Mesenchymal stem cell (in vitro differentiated cells and primary cell): ENCODE results near the gene DDX49.

Experiments used
- DNase-seq: peaks from one replicate; pipeline ENCODE4 v3.0.0-alpha.2; 2013
- H2AFZ ChIP-seq: one replicate; pipeline ENCODE4 v1.6.1; 2013; ENCODE audit warnings: low read depth, mild to moderate bottlenecking, control low read depth, inconsistent platforms, low read length, moderate library complexity
- H2AK5ac ChIP-seq: 2 replicates; pipeline ENCODE4 v1.6.1; 2013; ENCODE audit warnings: low read length, moderate library complexity, mild to moderate bottlenecking, inconsistent platforms; ENCODE audit not compliant: severe bottlenecking
- H2BK120ac ChIP-seq: one replicate; pipeline ENCODE4 v1.6.1; 2013; ENCODE audit warnings: low read depth, mild to moderate bottlenecking, inconsistent platforms, low read length, moderate library complexity
- H2BK12ac ChIP-seq, 2 experiments: one replicate each; pipeline ENCODE4 v1.6.1; 2013; ENCODE audit warnings: inconsistent platforms in 2 of 2, low read length in 2 of 2, mild to moderate bottlenecking in 2 of 2, moderate library complexity in 2 of 2, control low read depth in 1 of 2
- H2BK15ac ChIP-seq: one replicate; pipeline ENCODE4 v1.6.1; 2013; ENCODE audit warnings: mild to moderate bottlenecking, low read depth, inconsistent platforms; ENCODE audit not compliant: poor library complexity, severe bottlenecking
- H2BK5ac ChIP-seq: 2 replicates; pipeline ENCODE4 v1.6.1; 2013; ENCODE audit warnings: low read depth, mild to moderate bottlenecking, low read length, control low read depth, inconsistent platforms; ENCODE audit not compliant: poor library complexity, severe bottlenecking
- H3K14ac ChIP-seq, 2 experiments: one replicate each; pipeline ENCODE4 v1.6.1; 2013; ENCODE audit warnings: inconsistent platforms in 2 of 2, low read length in 2 of 2, control low read depth in 1 of 2, mild to moderate bottlenecking in 1 of 2, moderate library complexity in 1 of 2
- H3K18ac ChIP-seq, 2 experiments: one replicate each; pipeline ENCODE4 v1.6.1; 2013; ENCODE audit warnings: inconsistent platforms in 2 of 2, low read length in 2 of 2, control low read depth in 1 of 2, low read depth in 1 of 2, mild to moderate bottlenecking in 1 of 2
- H3K23ac ChIP-seq, 2 experiments: one replicate each; pipeline ENCODE4 v1.6.1; 2013; ENCODE audit warnings: inconsistent platforms in 2 of 2, low read length in 2 of 2, mild to moderate bottlenecking in 2 of 2, moderate library complexity in 2 of 2, control low read depth in 1 of 2
- H3K27ac ChIP-seq: 2 replicates; pipeline ENCODE4 v1.5.1; 2013; ENCODE audit warnings: mild to moderate bottlenecking, moderate library complexity, low read length, control low read depth, inconsistent platforms; ENCODE audit not compliant: poor library complexity, severe bottlenecking
- H3K27me3 ChIP-seq, 2 experiments: 2 replicates each; pipeline versions ENCODE4 v1.6.1 to v1.7.0; 2013; ENCODE audit warnings: low read length in 2 of 2, mild to moderate bottlenecking in 2 of 2, moderate library complexity in 2 of 2, control low read depth in 1 of 2, inconsistent platforms in 1 of 2; ENCODE audit not compliant: control insufficient read depth in 1 of 2, insufficient read depth in 1 of 2
- H3K36me3 ChIP-seq, 2 experiments: 2 replicates each; pipeline versions ENCODE4 v1.6.1 to v1.7.0; 2013; ENCODE audit warnings: low read length in 2 of 2, control low read depth in 1 of 2, inconsistent platforms in 1 of 2, low read depth in 1 of 2, mild to moderate bottlenecking in 1 of 2; ENCODE audit not compliant: insufficient read depth in 2 of 2, control insufficient read depth in 1 of 2
- H3K4ac ChIP-seq, 2 experiments: one replicate each; pipeline ENCODE4 v1.6.1; 2013; ENCODE audit warnings: inconsistent platforms in 2 of 2, low read length in 2 of 2, mild to moderate bottlenecking in 2 of 2, moderate library complexity in 2 of 2, control low read depth in 1 of 2, low read depth in 1 of 2
- H3K4me1 ChIP-seq: 2 replicates; pipeline ENCODE4 v1.6.1; 2013; ENCODE audit warnings: low read depth, low read length, control low read depth; ENCODE audit not compliant: control insufficient read depth, insufficient read depth
- H3K4me2 ChIP-seq: 2 replicates; pipeline ENCODE4 v1.6.1; 2013; ENCODE audit warnings: low read length, mild to moderate bottlenecking, inconsistent platforms; ENCODE audit not compliant: poor library complexity, severe bottlenecking
- H3K4me3 ChIP-seq, 2 experiments: 2 replicates each; pipeline versions ENCODE4 v1.5.1 to v1.7.0; 2013; ENCODE audit warnings: low read length in 2 of 2, mild to moderate bottlenecking in 2 of 2, control low read depth in 1 of 2, low read depth in 1 of 2; ENCODE audit not compliant: insufficient read depth in 1 of 2
- H3K79me1 ChIP-seq: replicated peaks from 2 replicates; pipeline ENCODE4 v1.6.1; 2013; ENCODE audit warnings: mild to moderate bottlenecking, control low read depth, low read length, inconsistent platforms; ENCODE audit not compliant: poor library complexity, severe bottlenecking
- H3K9ac ChIP-seq: 2 replicates; pipeline ENCODE4 v1.7.0; 2013; ENCODE audit warnings: mild to moderate bottlenecking, low read length, moderate library complexity
- H3K9me3 ChIP-seq: 2 replicates; pipeline ENCODE4 v1.7.0; 2013; ENCODE audit warnings: mild to moderate bottlenecking, low read length; ENCODE audit not compliant: control insufficient read depth
- H4K8ac ChIP-seq: one replicate; pipeline ENCODE4 v1.6.1; 2013; ENCODE audit warnings: inconsistent platforms, mild to moderate bottlenecking, low read length, moderate library complexity
- H4K91ac ChIP-seq: one replicate; pipeline ENCODE4 v1.6.1; 2013; ENCODE audit warnings: mild to moderate bottlenecking, low read length, inconsistent platforms
- WGBS: methylation state at CpG from one replicate; pipeline ENCODE4 v1.1.7; 2013; ENCODE audit warnings: mixed read lengths; 5-methylcytosine and 5-hydroxymethylcytosine counted together

The DDX49 gene

GRCh38 chr19:18883526-18884304 lies 35.8 kb upstream of the DDX49 start:
- H3K14ac ChIP-seq, result no peak overlapping the region
- H3K18ac ChIP-seq, result no peak overlapping the region
- H3K27me3 ChIP-seq, result peaks cover 0 to 4% of the 10 kb centered on the region in 2 experiments
- H3K4me3 ChIP-seq, result no peak overlapping the region
- no peak overlapping the region for H2BK12ac ChIP-seq
- H3K9me3 ChIP-seq, result no peaks in the 10 kb centered on the region
- H3K4me1 ChIP-seq, result peaks cover 3% of the 10 kb centered on the region
- H3K23ac ChIP-seq, result no peak overlapping the region
- peaks cover 0 to 11% of the 10 kb centered on the region in 2 experiments for H3K36me3 ChIP-seq
- H3K4ac ChIP-seq, result no peak overlapping the region
- no peak overlapping the region for H2BK15ac ChIP-seq
- no peak overlapping the region for H2AK5ac ChIP-seq
- no peak overlapping the region for H3K9ac ChIP-seq
- no peak overlapping the region for H2AFZ ChIP-seq
- no peak overlapping the region for H3K27ac ChIP-seq
- H4K91ac ChIP-seq, result no peak overlapping the region
- H3K79me1 ChIP-seq, result no peaks in the 10 kb centered on the region
- no peak overlapping the region for H3K4me2 ChIP-seq
- H2BK120ac ChIP-seq, result no peak overlapping the region
- H2BK5ac ChIP-seq, result no peak overlapping the region
- H4K8ac ChIP-seq, result no peak overlapping the region
- 92% methylated on average over 29 of the region's 30 CpGs for WGBS
- DNase-seq, result no peak

GRCh38 chr19:18886972-18887371 lies 32.5 kb upstream of the DDX49 start:
- Histone ChIP-seq H3K27ac (no peak overlapping the region), H2BK5ac (no peak overlapping the region), H3K4me2 (no peak overlapping the region), H2BK15ac (no peak overlapping the region), H3K18ac (no peak overlapping the region), H3K23ac (no peak overlapping the region), H3K4ac (no peak overlapping the region), H3K4me1 (peaks cover 3% of the 10 kb centered on the region), H2BK12ac (no peak overlapping the region), H3K27me3 (peaks cover 7 to 11% of the 10 kb centered on the region in 2 experiments), H3K79me1 (no peaks in the 10 kb centered on the region), H2BK120ac (no peak overlapping the region), H4K91ac (no peak overlapping the region), H2AK5ac (no peak overlapping the region), H3K4me3 (no peak overlapping the region), H3K9me3 (no peaks in the 10 kb centered on the region), H3K9ac (no peak overlapping the region), H3K14ac (no peak overlapping the region), H4K8ac (no peak overlapping the region), H2AFZ (no peak overlapping the region), H3K36me3 (peaks cover 0 to 6% of the 10 kb centered on the region in 2 experiments)
- 81% methylated on average over 4 of the region's 4 CpGs for WGBS
- DNase-seq, result no peak

GRCh38 chr19:18889949-18890745 lies 29.4 kb upstream of the DDX49 start:
- Histone ChIP-seq H3K14ac (no peak overlapping the region), H4K91ac (no peak overlapping the region), H4K8ac (no peak overlapping the region), H3K36me3 (no peaks in the 10 kb centered on the region), H2BK12ac (no peak overlapping the region), H3K9ac (no peak overlapping the region), H3K4ac (no peak overlapping the region), H3K27me3 (peaks cover 25 to 26% of the 10 kb centered on the region in 2 experiments), H3K4me1 (peaks cover 6% of the 10 kb centered on the region), H3K23ac (no peak overlapping the region), H3K18ac (no peak overlapping the region), H3K4me3 (no peak overlapping the region), H3K4me2 (no peak overlapping the region), H2BK120ac (no peak overlapping the region), H2AFZ (no peak overlapping the region), H3K9me3 (no peaks in the 10 kb centered on the region), H2BK15ac (no peak overlapping the region), H2AK5ac (no peak overlapping the region), H2BK5ac (no peak overlapping the region), H3K27ac (no peak overlapping the region), H3K79me1 (no peaks in the 10 kb centered on the region)
- DNase-seq, result no peak
- 82% methylated on average over 10 of the region's 10 CpGs for WGBS

GRCh38 chr19:18893587-18894253 lies 25.8 kb upstream of the DDX49 start:
- no peaks in the 10 kb centered on the region for H3K9me3 ChIP-seq
- no peak overlapping the region for H4K91ac ChIP-seq
- H3K79me1 ChIP-seq, result no peaks in the 10 kb centered on the region
- H3K4me2 ChIP-seq, result no peak overlapping the region
- H2BK15ac ChIP-seq, result no peak overlapping the region
- WGBS, result 92% methylated on average over 16 of the region's 18 CpGs
- no peak overlapping the region for H2BK12ac ChIP-seq
- H3K27ac ChIP-seq, result no peak overlapping the region
- H2BK5ac ChIP-seq, result no peak overlapping the region
- peaks cover 0 to 8% of the 10 kb centered on the region in 2 experiments for H3K36me3 ChIP-seq
- peaks cover 34 to 35% of the 10 kb centered on the region in 2 experiments for H3K27me3 ChIP-seq
- H3K4ac ChIP-seq, result no peak overlapping the region
- H3K23ac ChIP-seq, result no peak overlapping the region
- H2AFZ ChIP-seq, result no peak overlapping the region
- no peak overlapping the region for H3K18ac ChIP-seq
- DNase-seq, result no peak
- H2AK5ac ChIP-seq, result no peak overlapping the region
- no peak overlapping the region for H4K8ac ChIP-seq
- peaks cover 20% of the 10 kb centered on the region for H3K4me1 ChIP-seq
- no peak overlapping the region for H3K4me3 ChIP-seq
- H3K14ac ChIP-seq, result no peak overlapping the region
- H2BK120ac ChIP-seq, result no peak overlapping the region
- no peak overlapping the region for H3K9ac ChIP-seq
